ENCODE measurements around the gene CNTN5. TPM values are rescaled to one million over a fixed set of nuclear protein-coding genes. Genes with fewer than 3 reads are reported as not detected.

Gene CNTN5
- total and polyA plus RNA-seq, 10 of the 15 experiments (the other 5 are each of a cell fraction or from before 2014, with no cell fraction given), result 0.01 TPM; not detected in 9

GRCh38 chr11:99887481-99887880, 866.7 kb downstream of the CNTN5 start:
- H4K20me1 ChIP-seq (ENCODE audit: control insufficient read depth, insufficient read depth), result no peaks in the 10 kb centered on the region
- in situ Hi-C loops (cut with MboI) (no loop called here), intact Hi-C loops (cut with micrococcal nuclease; ENCODE audit: unreplicated experiment) (no loop called here)
- ChIA-PET CTCF (no interaction called here), POLR2A (no interaction called here), RAD21 (ENCODE audit: unreplicated experiment) (no interaction called here), SMC1A (ENCODE audit: uncharacterized antibody, unreplicated experiment) (interaction anchor here (0.6 kb wide), 1 partner anchor 1481 kb away, joined by 3 read pairs; no protein-coding TSS in a partner anchor)
- 28% methylated on average over 5 of the region's 5 CpGs for WGBS (ENCODE audit: insufficient coverage, insufficient replicate concordance, low lambda C conversion rate, missing lambda C conversion rate)
- H3K9ac ChIP-seq (ENCODE audit: control insufficient read depth, insufficient read depth, low read length), result no peak overlapping the region
- no peaks in the 10 kb centered on the region for H3K4me1 ChIP-seq (ENCODE audit: control insufficient read depth, insufficient read depth, low read length)
- no peak overlapping the region for H3K27ac ChIP-seq (ENCODE audit: control insufficient read depth, insufficient read depth)
- no peak for TF ChIP-seq BCL3 (IDR thresholded peaks at IDR 0.05; ENCODE audit: borderline replicate concordance, insufficient read depth, low read depth, low read length, poor library complexity, severe bottlenecking)
- no peak for TF ChIP-seq WRNIP1 (IDR thresholded peaks at IDR 0.05; ENCODE audit: borderline replicate concordance, low read depth, low read length)
- TF ChIP-seq, protein P1, sequence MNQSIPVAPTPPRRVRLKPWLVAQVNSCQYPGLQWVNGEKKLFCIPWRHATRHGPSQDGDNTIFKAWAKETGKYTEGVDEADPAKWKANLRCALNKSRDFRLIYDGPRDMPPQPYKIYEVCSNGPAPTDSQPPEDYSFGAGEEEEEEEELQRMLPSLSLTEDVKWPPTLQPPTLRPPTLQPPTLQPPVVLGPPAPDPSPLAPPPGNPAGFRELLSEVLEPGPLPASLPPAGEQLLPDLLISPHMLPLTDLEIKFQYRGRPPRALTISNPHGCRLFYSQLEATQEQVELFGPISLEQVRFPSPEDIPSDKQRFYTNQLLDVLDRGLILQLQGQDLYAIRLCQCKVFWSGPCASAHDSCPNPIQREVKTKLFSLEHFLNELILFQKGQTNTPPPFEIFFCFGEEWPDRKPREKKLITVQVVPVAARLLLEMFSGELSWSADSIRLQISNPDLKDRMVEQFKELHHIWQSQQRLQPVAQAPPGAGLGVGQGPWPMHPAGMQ (IDR thresholded peaks at IDR 0.05; ENCODE audit: borderline replicate concordance), result no peak
- no peak for TF ChIP-seq RB1 (IDR thresholded peaks at IDR 0.05; ENCODE audit: borderline replicate concordance)
- no peak for ATAC-seq
- no peak for DNase-seq (ENCODE audit: low read depth, low spot score)
- FAIRE-seq, result no peak
- no peaks in the 10 kb centered on the region for H3K27me3 ChIP-seq (replicated peaks in 1 of 2; ENCODE audit: control insufficient read depth in 2 of 2, insufficient read depth in 2 of 2, low read length in 1 of 2)
- H3K4me3 ChIP-seq, result no peak overlapping the region
- no peaks in the 10 kb centered on the region for H3K9me3 ChIP-seq (replicated peaks; ENCODE audit: control insufficient read depth, insufficient read depth, low read length)
- H3K4me2 ChIP-seq (ENCODE audit: control insufficient read depth, insufficient read depth), result no peak overlapping the region
- no peaks in the 10 kb centered on the region for H3K79me2 ChIP-seq (ENCODE audit: control insufficient read depth, insufficient read depth, low read length)
- no peak overlapping the region for H2AFZ ChIP-seq (ENCODE audit: control insufficient read depth, low read depth, low read length)
- H3K36me3 ChIP-seq (ENCODE audit: control insufficient read depth in 2 of 2, insufficient read depth in 2 of 2, low read length in 1 of 2), result no peaks in the 10 kb centered on the region
- no TSS peak for BruUV-seq (replicated peaks)
